Measurements from ENCODE around the gene TRIM2.

The TRIM2 gene

DNA sequence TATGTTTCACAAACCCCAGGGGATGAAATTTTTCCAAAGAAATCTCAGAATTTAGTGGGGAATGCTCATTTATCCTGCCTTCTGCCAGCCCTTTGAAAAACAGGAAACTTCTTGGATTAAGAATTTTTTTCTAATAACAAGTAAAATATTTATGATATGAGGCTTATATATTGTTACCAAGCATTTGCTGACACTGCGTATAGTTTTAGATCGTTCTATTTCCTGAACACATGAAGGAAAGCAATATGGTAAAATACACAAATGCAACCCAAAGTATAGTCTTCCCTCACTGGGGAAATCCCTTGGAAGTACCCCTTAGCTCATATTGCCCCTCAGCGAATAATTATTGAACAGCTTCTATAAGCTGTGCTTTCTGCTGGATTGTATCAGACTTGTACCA is 85.9 kb downstream of the TRIM2 start:
- no peak for DNase-seq

DNA sequence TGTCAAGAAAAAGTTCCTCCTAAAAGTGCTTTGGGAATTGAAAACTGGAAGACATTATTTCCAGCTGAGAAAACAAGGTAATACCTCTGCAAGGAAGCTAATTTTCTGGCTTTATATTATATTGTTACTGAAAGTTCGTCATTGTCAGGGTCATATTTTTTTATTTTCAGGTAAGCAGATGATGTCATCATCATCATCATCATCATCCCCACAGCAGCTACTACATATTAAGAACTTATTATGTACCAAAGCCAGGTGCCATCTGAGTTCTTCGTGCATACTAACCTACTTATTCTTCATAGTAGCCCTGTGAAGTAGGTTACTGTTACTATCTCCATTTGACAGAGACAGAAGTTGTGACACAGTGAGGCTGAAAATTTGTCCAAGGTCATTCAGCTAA is 87.3 kb downstream of the TRIM2 start:
- no peak for DNase-seq

DNA sequence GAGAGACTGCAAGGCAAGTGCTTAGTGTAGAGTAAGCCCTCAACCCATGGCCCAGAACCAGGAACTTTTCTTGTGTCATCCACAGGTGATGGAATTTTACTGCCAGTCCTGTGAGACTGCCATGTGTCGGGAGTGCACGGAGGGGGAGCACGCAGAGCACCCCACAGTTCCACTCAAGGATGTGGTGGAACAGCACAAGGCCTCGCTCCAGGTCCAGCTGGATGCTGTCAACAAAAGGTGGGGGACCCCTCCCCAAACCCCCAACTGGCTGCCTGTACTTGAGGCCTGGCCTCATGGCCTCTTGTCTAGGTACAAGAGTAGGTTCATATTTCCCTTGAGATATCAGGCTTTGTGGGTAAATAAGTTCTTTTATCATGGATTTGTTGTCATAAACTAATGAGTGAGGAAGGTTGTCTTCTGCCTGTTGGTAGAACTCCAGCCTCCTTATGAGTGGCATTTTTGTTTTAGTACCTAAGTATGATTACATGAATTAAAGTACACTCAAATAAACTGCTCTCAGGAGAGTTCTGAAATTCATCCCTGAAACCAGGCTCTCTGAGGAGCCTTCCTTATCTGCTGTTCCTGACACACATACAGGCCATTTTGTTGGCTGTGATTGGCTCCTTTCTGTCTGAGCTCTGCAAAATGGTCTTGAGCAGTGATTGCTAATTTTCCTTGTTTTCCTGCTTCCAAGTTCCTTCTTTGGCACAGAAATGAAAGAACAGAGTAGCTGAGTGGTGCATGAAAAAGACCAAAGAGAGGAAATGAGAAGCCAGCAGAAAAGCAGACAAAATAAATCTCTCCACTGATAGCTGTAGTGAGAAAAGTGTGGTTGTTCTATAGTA is 88.9 kb downstream of the TRIM2 start:
- no peak for DNase-seq

DNA sequence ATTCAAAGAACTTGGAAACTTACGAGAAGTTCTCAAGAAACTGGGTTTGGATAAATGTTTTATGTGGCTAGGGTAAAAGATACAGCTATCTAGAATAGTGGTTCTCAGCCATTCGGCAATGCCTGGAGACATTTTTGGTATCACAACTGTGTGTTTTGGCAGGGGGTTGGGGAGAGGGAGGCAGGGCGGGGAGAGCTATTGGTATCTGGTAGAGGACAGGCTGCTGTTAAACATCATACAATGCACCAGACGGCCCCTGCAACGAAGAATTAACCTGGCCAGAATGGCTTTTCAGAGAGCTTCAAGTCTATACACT is 89.5 kb downstream of the TRIM2 start:
- no peak for DNase-seq

DNA sequence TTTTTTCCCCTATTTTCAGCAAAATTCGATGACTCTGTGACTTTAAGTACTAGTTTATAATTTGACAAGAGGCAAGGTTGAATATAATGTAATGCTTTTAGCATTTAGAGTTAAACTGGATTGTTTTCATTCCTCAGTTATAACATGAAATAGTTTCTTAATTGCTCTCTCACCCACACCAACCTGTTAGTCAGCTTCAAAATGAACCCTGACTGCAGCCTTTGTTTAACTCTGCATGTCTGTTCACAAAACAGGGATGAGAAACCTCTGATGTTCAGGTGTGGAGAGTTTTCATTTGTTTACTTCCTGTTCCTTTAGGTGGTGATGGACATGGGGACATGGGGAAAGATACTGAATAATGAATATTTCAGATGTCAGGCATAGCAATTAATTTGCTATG is 90.4 kb downstream of the TRIM2 start:
- no peak for DNase-seq

DNA sequence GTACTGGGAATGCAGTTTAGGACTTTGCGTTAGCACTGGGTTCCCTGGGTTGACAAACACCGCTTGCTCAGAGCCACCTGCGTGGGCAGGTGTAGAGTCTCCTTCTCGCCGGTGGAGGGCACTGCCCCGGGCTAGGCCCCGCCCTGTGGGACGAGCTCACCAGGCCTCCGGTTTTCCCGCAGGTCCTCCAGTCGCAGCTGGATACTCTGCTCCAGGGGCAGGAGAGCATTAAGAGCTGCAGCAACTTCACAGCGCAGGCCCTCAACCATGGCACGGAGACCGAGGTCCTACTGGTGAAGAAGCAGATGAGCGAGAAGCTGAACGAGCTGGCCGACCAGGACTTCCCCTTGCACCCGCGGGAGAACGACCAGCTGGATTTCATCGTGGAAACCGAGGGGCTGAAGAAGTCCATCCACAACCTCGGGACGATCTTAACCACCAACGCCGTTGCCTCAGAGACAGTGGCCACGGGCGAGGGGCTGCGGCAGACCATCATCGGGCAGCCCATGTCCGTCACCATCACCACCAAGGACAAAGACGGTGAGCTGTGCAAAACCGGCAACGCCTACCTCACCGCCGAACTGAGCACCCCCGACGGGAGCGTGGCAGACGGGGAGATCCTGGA is 91.0 kb downstream of the TRIM2 start:
- no peak for DNase-seq

DNA sequence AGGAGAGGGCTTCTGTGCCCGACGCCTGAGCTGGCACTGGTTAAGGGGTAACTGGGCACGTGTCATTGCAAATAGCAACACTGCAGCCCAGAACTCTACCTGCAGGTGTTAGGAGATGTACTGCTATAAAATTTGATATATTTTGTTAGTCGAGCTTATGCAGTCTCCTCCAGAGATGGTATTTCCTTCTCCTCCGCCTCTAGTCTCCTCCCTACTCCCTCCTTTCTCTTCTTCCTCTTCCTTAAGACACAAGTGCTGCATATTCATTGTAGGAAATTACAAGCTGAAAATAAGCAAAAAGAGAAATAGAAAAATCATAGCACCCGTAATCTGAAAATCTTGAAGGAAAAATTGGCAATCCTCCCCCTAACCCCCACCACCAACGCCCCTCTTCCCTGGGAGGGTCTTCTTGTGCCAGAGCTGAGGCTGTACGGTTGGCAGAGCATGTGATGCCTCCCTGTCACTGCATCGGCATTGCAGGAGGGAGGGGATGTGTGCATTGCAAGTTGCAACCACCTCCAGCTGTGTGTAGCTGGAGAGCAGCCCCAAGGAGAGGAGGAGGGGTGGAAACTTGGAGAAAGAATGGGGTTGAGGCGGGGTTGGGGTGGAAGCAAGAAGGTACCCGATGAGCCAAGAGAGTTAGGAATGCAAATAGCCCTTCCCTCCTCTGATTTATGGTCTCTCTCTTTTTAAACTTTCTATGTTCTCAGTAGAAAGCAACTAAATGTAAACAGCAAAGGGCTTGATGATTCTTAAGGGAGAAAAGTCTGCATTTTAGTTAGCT is 92.0 kb downstream of the TRIM2 start:
- DNase-seq: no peak

DNA sequence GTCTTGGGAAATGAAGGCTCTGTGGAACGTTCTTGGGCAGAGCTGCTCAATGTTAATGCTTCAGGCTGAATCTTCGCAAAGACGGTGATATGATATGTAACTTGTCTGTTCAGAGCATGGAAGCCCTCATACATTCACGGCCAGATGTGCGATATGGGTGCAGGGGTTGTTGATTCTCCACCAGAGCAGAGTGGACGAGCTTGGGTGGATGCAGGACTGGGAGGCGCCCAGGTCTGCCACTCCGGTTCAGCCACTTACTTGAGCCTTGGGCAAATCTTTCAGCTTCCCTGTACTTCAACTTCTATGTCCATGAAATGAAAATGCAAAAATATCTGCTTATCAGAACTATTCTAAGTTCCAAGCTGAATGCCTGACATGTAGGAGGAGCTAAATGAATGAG is 92.9 kb downstream of the TRIM2 start:
- no peak for DNase-seq

DNA sequence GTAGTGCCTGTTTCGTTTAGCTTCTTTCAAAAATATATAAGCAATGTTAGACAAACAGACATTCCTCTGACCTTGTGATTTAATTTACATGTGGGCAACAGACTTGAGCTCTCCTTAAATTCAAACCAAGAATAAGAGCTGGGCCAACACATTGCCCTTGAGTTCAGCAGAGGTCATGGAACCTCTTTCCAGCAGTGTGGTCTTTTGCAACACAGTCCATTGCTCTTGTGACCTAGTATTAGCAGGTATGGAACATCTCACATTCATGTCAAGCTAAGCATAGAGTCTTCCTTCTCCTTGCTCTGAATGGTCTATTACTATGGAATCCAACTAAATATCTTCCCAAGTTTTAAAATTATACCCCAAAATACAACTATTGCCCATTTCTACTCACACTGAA is 106.5 kb downstream of the TRIM2 start:
- DNase-seq: no peak

DNA sequence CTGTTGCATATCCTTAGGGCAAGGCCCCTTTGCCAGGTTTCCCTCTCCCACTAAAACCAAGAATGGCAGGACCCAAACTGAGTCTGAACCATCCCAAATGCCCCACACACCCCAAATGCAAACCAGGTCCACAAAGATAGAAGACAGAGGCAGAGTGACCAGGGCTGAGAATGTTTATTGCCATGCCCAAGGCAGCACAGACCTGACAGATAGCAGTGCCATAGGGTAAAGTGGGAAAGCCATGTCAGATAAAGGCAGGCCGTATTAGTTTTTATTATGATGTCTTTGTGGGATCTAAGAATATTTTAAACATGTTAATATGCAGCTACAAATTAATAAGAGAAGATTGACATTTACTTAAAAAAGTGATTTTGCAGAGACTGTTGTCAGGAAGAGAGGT is 110.7 kb downstream of the TRIM2 start:
- DNase-seq: no peak

DNA sequence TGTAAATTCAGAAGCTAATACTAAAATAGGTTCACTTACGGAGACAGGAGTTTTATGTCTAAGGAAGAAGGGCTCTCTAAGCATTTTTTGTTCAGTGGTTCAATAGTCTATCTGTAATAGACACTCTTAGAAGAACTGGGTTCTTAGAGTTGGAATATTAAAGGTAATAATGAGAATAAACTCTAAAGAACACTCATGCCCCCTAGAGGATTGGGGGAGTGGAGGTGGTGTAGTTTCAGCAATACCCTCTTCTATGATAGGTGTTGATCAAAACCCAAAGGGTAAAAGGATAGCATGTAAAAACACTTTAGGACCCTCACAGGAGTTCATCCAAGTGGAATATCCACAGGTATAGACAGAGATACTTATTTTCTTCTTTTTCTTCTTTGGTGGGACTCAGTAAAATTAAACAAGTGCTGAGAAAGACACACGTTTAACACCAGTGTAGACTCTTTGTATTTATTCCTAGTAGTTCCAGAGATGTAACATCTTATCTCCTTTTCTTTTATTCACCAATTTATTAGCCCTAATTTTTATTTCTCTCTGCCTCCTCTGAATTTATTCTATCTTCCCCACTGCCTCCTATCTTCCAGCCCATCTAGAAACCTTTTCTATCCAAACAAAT is 114.6 kb downstream of the TRIM2 start:
- DNase-seq: no peak

DNA sequence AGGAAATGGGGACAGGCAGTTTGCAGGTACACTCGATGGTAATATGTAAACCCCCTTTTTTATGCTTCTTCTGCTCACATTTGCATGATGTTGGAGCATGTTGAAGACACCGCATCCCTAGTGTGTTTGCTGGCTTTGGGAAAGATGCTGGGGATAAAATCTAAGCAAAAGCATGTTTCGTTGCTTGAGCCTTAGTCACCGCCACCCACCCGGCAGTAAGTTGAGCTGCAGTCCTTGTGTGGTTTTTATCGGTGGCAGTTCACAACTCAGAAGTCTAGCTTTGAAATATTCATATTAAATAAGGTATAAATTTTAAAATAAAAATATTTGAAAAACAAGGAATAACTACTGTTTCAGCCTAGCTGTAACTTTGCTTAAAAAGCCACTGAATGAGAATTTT is 118.5 kb downstream of the TRIM2 start:
- no peak for DNase-seq

DNA sequence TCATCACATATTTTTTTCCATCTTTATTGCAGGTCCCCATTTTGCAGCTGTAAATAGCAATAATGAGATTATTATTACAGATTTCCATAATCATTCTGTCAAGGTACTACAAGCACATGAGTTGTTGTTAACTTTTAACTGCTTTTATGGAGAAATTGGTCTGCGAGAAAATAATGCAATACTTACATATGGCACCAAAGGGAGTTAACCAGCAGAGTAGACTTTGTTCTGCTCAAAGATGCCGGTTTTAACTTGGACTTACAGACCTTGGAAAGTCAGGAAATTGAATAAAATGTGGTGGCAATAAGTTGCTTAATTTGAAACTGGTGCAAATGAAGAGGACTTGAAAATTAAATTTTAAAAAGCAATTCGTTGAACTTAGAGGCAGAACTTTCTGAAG is 119.8 kb downstream of the TRIM2 start:
- no peak for DNase-seq

DNA sequence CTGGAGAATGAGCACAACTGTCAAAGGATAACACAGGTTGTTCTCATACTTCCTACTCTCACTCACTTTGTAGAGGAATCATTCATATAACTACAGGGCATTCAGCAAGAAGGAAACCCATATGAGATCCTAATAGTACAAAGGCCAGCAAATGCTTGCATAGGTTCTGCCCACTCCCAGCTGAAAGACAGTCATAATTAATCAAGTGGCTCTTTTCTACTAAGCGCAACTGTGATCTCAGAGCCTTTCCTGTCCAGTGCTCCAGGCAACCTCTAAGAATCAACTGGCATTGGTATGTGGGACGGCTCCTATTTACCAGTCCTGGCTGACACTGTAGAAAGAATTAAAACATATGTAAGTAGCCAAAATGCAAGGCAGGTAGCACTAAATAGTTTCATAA is 121.3 kb downstream of the TRIM2 start:
- DNase-seq: no peak

DNA sequence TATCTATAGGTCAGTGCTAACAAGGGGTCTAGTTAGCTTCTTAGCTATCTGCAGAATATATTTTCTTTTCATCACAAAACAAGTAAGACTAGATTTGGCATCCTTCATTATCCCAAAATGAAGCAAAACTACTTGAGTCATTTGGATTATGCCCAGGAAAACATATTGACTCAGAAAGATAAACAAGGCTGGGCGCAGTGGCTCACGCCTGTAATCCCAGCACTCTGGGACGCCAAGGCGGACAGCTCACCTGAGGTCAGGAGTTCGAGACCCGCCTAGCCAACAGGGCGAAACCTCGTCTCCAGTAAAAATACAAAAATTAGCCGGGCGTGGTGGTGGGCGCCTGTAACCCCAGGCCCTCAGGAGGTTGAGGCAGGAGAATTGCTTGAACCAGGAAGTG is 122.3 kb downstream of the TRIM2 start:
- no peak for DNase-seq

DNA sequence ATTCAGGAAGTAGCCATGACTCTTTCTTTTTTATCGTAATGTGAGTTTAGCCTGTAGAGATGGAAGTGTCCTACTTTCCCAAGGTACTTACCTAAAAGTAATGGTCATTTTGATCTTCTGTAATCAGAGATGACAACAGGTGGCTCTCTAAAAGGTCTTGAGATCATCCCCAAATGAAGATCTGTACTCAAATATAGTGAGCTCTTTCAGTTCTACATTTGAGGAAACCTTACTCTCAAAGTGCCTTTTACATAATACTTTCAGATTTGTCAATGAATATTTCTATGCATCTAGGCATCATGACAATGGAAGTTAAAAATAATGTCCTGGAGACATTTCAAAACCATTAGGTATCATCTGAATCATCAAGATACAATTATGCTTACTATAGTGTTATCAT is 123.0 kb downstream of the TRIM2 start:
- no peak for DNase-seq

DNA sequence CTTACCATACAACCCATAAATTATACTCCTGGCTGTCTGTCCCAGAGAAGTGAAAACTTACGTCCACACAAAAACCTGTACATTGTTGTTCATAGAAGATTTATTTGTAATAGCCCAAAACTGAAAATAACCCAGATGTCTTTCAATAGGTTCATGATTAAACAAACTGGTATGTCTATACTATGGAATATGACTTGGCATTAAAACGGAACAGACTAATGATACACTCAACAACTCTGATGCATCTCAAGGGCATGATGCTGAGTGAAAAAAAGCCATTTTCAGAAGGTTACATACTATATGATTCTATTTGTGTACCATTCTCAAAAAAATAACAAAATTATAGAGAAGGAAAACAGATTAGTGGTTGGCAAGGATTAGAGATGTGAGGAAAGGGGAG is 128.7 kb downstream of the TRIM2 start:
- DNase-seq: no peak

DNA sequence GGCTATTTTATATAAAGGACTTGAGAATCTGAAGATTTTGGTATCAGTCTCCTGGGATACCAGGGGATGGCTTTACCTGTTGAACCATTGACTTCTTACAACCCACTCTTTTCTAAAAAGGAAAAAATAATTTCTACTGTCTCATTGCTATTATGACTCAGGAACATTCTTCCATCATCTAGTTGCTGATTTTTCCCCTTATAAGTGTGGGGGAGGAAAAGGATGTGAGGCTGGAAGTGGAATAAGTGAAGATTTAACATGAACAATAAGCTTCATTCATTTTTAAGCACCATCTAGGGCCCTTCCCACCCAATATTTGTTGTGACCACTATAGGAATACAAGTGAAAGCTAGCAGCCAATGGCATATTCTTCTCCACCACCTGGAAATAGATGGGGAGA is 129.6 kb downstream of the TRIM2 start:
- DNase-seq: no peak

DNA sequence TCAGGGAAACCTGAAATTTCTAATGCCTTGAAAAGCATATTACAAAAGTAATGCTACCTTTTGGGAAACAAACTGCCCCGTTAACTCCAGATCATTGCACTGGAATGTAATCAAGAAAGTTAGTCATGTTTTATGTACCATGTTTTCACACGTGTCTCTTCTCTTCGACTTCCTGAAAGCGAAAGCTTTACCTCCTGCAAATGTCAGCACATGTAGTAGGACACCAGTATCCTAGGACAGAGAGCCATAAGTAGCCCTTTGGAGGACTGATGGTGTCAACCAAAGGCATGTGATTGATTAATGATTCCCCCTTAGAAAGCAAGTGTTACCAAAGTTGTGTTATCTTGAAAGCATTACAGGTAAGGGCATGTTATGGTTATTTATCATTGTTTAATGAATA is 131.4 kb downstream of the TRIM2 start:
- DNase-seq: no peak

DNA sequence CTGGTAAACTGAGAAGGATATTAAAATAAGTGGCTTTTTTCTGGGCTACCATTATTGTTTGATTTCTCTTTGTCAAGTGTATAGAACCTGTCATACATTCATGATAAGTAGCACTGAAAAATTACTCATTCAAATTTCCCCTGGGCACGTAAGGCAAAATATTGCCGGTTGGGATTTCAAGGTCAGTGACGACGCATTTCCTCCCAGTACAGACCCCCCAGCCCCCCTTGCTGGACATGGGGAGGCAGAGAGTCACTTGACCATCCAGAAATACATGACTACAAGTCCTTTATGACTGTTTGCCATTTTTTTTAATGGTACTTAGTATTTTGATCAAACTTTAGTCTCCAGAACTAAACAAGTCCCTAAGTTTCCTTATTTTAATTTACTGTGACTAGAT is 133.4 kb downstream of the TRIM2 start:
- DNase-seq: no peak

DNA sequence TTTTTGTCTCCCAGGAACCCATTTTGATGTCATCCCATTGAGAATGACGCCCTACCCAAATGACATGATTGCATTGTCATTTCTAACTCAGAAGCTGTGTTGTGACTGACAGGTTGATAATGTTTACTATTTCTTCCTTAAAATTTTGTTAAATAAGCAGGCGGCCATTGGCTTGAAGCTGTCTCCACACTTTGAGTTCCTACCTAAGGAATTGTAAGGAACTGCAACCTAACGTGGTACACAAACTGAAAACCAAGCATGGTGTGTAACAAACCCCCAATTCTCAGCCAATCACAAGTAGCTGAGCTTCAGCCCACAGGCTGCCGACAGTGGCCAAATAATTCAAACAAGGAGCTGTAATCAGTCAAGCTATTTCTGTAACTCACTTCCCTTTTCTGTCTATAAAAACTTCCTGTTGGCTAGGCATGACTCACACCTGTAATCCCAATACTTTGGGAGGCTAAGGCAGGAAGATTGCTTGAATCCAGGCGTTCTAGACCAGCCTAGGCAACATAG is 137.4 kb downstream of the TRIM2 start:
- no peak for DNase-seq

DNA sequence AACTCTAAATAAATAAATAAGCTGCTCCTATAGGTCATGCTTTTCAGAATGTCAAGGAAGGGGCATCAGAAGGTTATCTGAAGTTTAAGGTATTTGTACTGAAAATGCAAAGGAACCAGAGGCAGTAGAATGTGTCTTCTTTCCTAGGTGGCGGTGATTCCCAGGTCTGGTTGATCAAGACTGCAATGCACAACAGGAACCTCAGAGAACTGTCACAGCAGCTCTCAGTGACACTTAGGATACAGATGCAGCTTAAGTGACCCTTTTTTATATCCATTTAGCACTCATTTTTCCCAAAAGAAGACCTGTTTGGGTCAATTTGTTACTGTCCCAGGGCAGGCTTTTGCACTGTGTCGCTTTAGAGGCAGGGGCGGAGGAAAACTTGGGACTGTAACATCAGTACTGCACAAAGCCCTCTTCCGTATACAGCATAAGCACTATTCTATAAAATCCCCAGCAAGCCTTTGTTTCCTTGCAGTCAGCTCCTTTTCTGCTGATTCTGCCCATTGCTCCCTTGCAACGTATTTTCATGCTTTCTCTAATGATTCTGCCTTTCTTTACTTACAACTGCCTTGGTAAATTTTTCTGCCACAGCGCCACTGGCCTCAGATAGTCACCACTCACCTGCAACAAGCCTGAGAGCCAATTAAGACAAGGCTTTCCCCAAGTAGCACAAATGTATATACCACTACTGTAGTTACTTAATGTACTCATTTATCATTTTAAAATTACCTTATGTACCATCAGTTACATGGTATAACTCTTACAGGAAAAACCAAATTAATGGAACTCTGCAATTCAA is 138.7 kb downstream of the TRIM2 start:
- no peak for DNase-seq

Data from NCI-H524 treated with DMSO at 0.1 percent for 48 hours (cell line).